K562 (cell line): Measurements from ENCODE around the gene SRGAP3.

Source experiments
- ATF3 ChIP-seq, 2 experiments: fragments of 450-650 bp in 1 of 2; sonication (generic) in 1 of 2; formaldehyde crosslinking in 1 of 2; IDR thresholded peaks in 1 of 2; conservative IDR thresholded peaks in 1 of 2; 2 replicates each; pipeline versions ENCODE4 v1.6.1 to v1.8.1; 2016 to 2023; ENCODE audit warnings: mild to moderate bottlenecking in 2 of 2, moderate library complexity in 2 of 2, inconsistent platforms in 1 of 2, missing genetic modification reagents in 1 of 2
- BRCA1 ChIP-seq, 2 experiments: fragments of 450-650 bp in 1 of 2; sonication (generic) in 1 of 2; formaldehyde crosslinking in 1 of 2; IDR thresholded peaks; 2 replicates each; pipeline versions ENCODE4 v1.5.0 to v1.6.1; 2017 to 2020; ENCODE audit warnings: mild to moderate bottlenecking in 1 of 2, missing genetic modification reagents in 1 of 2
- CGGBP1 ChIP-seq: fragments of 250-450 bp; sonication (Bioruptor Pico); IDR thresholded peaks from 2 replicates; pipeline ENCODE4 v1.9.0; 2021; ENCODE audit warnings: mild to moderate bottlenecking
- GATAD2A ChIP-seq: fragments of 450-650 bp; IDR thresholded peaks from 2 replicates; pipeline ENCODE4 v1.6.1; 2017
- MAFK ChIP-seq: IDR thresholded peaks from 2 replicates; pipeline ENCODE4 v1.6.1; 2011; ENCODE audit warnings: low read length, improper control_type of control experiment
- POLR2A ChIP-seq: fragments of 450-650 bp; conservative IDR thresholded peaks from 2 replicates; pipeline ENCODE4 v1.6.1; 2016
- POLR2AphosphoS5 ChIP-seq: IDR thresholded peaks from 2 replicates; pipeline ENCODE4 v1.6.1; 2011; ENCODE audit warnings: mild to moderate bottlenecking, low read depth, low read length, moderate library complexity; ENCODE audit not compliant: control insufficient read depth, insufficient read depth
- SIN3A ChIP-seq, 2 experiments: fragments of 150-350 bp in 1 of 2; IDR thresholded peaks; 2 replicates each; pipeline ENCODE4 v1.6.1; 2011 to 2016; ENCODE audit warnings: borderline replicate concordance in 2 of 2, low read depth in 2 of 2, low read length in 2 of 2, mild to moderate bottlenecking in 2 of 2, moderate library complexity in 2 of 2; ENCODE audit not compliant: control insufficient read depth in 1 of 2
- TF ChIP-seq, protein P1 (sequence below), 3 experiments: IDR thresholded peaks in 2 of 3; conservative IDR thresholded peaks in 1 of 3; 2 replicates each; pipeline ENCODE4 v1.5.1; 2011 to 2012; ENCODE audit warnings: low read length in 3 of 3, mild to moderate bottlenecking in 3 of 3, control low read depth in 2 of 3, improper control_type of control experiment in 1 of 3, inconsistent platforms in 1 of 3, low read depth in 1 of 3, mixed read lengths in 1 of 3, moderate library complexity in 1 of 3; ENCODE audit not compliant: insufficient read depth in 2 of 3

DNA sequence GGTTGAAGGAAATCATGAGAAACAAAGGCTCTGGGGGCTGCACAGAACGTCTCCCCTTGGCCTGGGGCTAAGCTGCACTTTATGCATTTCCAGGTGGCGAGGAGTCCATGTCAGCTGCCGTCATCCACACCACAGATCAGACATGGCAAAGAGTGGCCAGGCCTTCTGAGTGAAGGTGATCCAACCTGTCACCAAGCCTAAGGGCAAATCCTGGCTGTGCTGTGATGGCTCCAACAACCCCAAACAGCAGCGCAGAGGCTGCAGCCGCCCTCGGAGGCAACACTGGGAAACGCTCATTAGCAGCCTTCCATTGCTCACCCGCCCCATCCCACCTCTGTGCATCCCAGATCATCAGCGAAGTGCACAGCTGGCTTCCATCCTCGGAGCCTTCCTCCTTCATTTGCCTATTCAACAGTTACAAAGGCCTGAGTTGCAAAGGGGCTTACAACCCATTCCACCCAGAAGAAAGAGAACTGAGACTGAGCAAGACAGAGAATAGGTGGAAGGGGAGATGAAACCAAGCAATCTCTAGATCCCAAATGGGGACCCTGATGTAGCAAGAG lies 55.7 kb downstream of the SRGAP3 start:
- TF ChIP-seq SIN3A (IDR thresholded peaks at IDR 0.05; ENCODE audit: borderline replicate concordance in 2 of 2, control insufficient read depth in 1 of 2, low read depth in 2 of 2, low read length in 2 of 2) (no peak), POLR2A (no peak), BRCA1 (IDR thresholded peaks at IDR 0.05) (no peak), BRCA1 (CRISPR knock-in tag; IDR thresholded peaks at IDR 0.05) (no peak), GATAD2A (no peak), CGGBP1 (CRISPR knock-in tag) (no peak), MAFK (no peak), ATF3 (IDR thresholded peaks at IDR 0.05) (no peak), ATF3 (CRISPR knock-in tag; conservative IDR thresholded peaks at IDR 0.05) (no peak), POLR2AphosphoS5 (no peak)
- TF ChIP-seq, protein P1, sequence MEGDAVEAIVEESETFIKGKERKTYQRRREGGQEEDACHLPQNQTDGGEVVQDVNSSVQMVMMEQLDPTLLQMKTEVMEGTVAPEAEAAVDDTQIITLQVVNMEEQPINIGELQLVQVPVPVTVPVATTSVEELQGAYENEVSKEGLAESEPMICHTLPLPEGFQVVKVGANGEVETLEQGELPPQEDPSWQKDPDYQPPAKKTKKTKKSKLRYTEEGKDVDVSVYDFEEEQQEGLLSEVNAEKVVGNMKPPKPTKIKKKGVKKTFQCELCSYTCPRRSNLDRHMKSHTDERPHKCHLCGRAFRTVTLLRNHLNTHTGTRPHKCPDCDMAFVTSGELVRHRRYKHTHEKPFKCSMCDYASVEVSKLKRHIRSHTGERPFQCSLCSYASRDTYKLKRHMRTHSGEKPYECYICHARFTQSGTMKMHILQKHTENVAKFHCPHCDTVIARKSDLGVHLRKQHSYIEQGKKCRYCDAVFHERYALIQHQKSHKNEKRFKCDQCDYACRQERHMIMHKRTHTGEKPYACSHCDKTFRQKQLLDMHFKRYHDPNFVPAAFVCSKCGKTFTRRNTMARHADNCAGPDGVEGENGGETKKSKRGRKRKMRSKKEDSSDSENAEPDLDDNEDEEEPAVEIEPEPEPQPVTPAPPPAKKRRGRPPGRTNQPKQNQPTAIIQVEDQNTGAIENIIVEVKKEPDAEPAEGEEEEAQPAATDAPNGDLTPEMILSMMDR (IDR thresholded peaks at IDR 0.05 in 2 of 3, conservative IDR thresholded peaks at IDR 0.05 in 1 of 3; ENCODE audit: insufficient read depth in 2 of 3, low read depth in 1 of 3, low read length in 3 of 3), result no peak
